Hepatocyte (in vitro differentiated cells): ENCODE results near the gene PDZD7. TPM values are rescaled to one million over a fixed set of nuclear protein-coding genes. Genes with fewer than 3 reads are reported as not detected.
A peak's percentile ranks its signal among the peaks of the same experiment; 100 is the strongest.

Experiments used
- DNase-seq: peaks from one replicate; pipeline ENCODE4 v3.0.0-alpha.2; 2016; ENCODE audit warnings: low spot score
- H2AFZ ChIP-seq: fragments of 200-600 bp; sonication (generic); 2 replicates; pipeline ENCODE4 v1.6.0; 2016; ENCODE audit warnings: antibody characterized with exemption, mild to moderate bottlenecking
- H3K27ac ChIP-seq: fragments of 200-600 bp; sonication (generic); 2 replicates; pipeline ENCODE4 v1.5.1; 2016; ENCODE audit warnings: mild to moderate bottlenecking
- H3K27me3 ChIP-seq: fragments of 200-600 bp; sonication (generic); 2 replicates; pipeline ENCODE4 v1.6.1; 2016
- H3K36me3 ChIP-seq: fragments of 200-600 bp; sonication (generic); replicated peaks from 2 replicates; pipeline ENCODE4 v1.5.1; 2016; ENCODE audit warnings: low read depth; ENCODE audit not compliant: insufficient read depth
- H3K4me1 ChIP-seq: fragments of 200-600 bp; sonication (generic); 2 replicates; pipeline ENCODE4 v1.5.1; 2016; ENCODE audit warnings: mild to moderate bottlenecking, moderate library complexity; ENCODE audit not compliant: insufficient read depth
- H3K4me2 ChIP-seq: fragments of 200-600 bp; sonication (generic); 2 replicates; pipeline ENCODE4 v1.6.0; 2016
- H3K4me3 ChIP-seq: fragments of 200-600 bp; sonication (generic); 2 replicates; pipeline ENCODE4 v1.5.1; 2016; ENCODE audit warnings: mild to moderate bottlenecking
- H3K79me2 ChIP-seq: fragments of 200-600 bp; sonication (generic); 2 replicates; pipeline ENCODE4 v1.6.0; 2017; ENCODE audit warnings: mild to moderate bottlenecking
- H3K9me2 ChIP-seq: fragments of 200-600 bp; sonication (generic); replicated peaks from 2 replicates; pipeline ENCODE4 v1.6.0; 2017; ENCODE audit warnings: mild to moderate bottlenecking; ENCODE audit not compliant: insufficient read depth
- H3K9me3 ChIP-seq: fragments of 200-600 bp; sonication (generic); 2 replicates; pipeline ENCODE4 v1.5.1; 2016; ENCODE audit warnings: low read depth, mild to moderate bottlenecking
- H4K20me1 ChIP-seq: fragments of 200-600 bp; sonication (generic); 2 replicates; pipeline ENCODE4 v1.6.0; 2016; ENCODE audit warnings: mild to moderate bottlenecking; ENCODE audit not compliant: insufficient read depth, poor library complexity, severe bottlenecking
- CTCF ChIP-seq: fragments of 200-600 bp; sonication (generic); IDR thresholded peaks from 2 replicates; pipeline ENCODE4 v1.5.1; 2016; ENCODE audit warnings: antibody characterized with exemption, mild to moderate bottlenecking; ENCODE audit not compliant: poor library complexity
- EZH2 ChIP-seq: fragments of 200-600 bp; sonication (generic); IDR thresholded peaks from 2 replicates; pipeline ENCODE4 v1.6.1; 2016; ENCODE audit warnings: antibody characterized with exemption, mild to moderate bottlenecking, borderline replicate concordance
- EZH2phosphoT487 ChIP-seq: fragments of 200-600 bp; sonication (generic); IDR thresholded peaks from one replicate; pipeline ENCODE4 v1.6.1; 2018; ENCODE audit warnings: antibody characterized with exemption, mild to moderate bottlenecking, low read depth, moderate library complexity; ENCODE audit not compliant: unreplicated experiment, severe bottlenecking
- WGBS: methylation state at CpG from one replicate; pipeline ENCODE4 v1.1.6; 2016; ENCODE audit warnings: low lambda C conversion rate; ENCODE audit errors: missing lambda C conversion rate; 5-methylcytosine and 5-hydroxymethylcytosine counted together
- polyA plus RNA-seq: library from polyadenylated mRNA; unstranded; fragments of >200 nt; fragmentation: Nextera tagmentation; extraction: Ambion mirVana; gene quantifications from 2 replicates; pipeline ENCODE4 v1.2.1, GENCODE V29; 2016
- total RNA-seq: library from RNA; depleted of rRNA; stranded (reverse); fragments of >200 nt; gene quantifications from 2 replicates; pipeline ENCODE4 v1.2.3, GENCODE V29; 2014

PDZD7 gene
- total and polyA plus RNA-seq, 2 experiments from 2014 or later = 6.0 to 8.4 TPM

DNA sequence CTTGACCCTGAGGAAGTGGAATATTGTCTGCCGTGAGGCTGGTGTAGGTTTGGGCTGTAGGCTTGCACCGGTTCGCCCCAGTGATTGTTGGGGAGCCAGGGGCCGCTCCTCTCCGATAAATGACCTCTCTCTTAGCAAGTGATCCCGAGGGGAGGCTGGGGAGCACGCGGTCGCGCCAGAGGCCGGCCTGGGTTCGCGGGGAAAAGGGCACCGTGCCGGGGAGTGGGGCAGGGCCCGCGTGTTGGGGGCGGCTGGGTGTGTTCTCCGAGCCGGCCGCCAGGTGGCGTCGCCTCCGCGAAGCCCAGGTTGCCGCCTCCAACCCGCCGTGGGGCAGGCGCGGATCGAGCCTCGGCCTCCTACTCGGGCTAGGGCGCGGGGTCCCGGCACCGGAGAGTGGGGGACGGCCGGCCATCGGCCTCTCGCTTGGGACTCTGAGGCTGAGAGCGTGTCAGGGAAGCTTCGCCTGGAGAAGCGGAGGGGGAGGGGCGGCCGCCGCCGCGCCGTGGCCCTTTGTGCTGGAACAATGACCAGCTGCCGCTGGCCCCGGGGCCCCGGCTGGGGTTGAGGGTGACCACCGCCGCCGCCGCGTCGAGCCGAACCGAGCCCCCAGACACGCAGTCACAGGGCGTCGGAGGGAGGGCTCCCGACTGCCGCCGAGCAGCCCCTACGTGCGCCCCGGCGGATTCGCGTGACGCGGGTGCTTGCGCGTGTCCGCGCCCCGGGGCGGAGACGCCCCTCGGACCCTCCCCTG lies 31.8 kb downstream of the PDZD7 start:
- Histone ChIP-seq H3K79me2 (peaks cover 44% of the 10 kb centered on the region), H3K9me2 (no peaks in the 10 kb centered on the region), H2AFZ (peak overlapping the region; percentile 52)

DNA sequence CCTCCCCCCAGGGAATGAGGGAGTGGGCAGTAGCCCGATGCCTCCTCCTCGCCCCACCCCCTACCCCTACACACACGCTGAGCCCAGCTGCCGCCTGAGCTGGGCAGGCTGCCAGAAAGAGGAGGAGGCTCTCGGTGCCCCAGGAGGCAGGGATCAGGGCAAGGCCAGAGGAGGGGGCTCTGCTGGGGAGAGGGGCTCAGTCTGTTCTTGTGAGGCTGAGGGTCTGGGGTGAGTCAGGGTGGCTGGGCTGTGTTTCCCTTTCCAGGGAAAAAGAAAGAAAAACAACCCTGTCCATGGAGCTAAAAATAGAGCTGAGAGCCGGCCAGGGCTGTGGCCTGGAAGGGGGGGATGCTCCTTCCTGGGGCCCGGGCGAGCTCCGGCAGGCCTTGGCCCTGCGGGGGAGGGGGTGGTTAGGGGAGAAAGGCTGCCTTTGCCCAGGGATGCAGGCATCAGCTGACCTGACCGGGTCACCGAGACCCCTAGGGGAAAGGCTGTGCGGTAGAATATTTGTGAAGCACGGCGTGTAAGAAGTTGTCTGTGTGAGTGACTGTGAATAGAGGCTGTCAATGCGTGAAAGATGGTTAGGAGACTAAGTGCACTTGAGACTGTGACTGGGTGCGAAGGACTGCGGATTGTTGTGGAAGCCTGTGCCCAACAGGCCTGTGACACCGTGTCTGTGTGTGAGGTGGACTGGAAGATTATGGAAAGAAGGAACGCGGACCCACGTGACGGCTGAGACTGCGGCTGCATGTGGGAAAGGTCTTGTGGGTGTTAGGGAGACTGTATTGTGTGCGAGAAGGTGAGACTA lies 32.5 kb downstream of the PDZD7 start:
- Histone ChIP-seq H3K27me3 (no peaks in the 10 kb centered on the region), H3K4me3 (peak overlapping the region; percentile 92), H3K4me2 (peak overlapping the region; percentile 95), H3K4me1 (peaks cover 35% of the 10 kb centered on the region), H3K36me3 (no peaks in the 10 kb centered on the region), H3K9me2 (no peaks in the 10 kb centered on the region), H4K20me1 (peaks cover 10% of the 10 kb centered on the region), H3K27ac (peak overlapping the region; percentile 99), H3K9me3 (no peaks in the 10 kb centered on the region), H2AFZ (peak overlapping the region; percentile 80), H3K79me2 (peaks cover 36% of the 10 kb centered on the region)
- TF ChIP-seq EZH2phosphoT487 = no peak
- TF ChIP-seq EZH2 = no peak
- no peak for TF ChIP-seq CTCF
- peak; percentile 93 for DNase-seq
- 5% methylated on average over 24 of the region's 25 CpGs for WGBS

More for the DNA sequence above, 31.8 kb downstream of the PDZD7 start:
- peak; percentile 93 for DNase-seq
- no peaks in the 10 kb centered on the region for H3K27me3 ChIP-seq
- peak overlapping the region; percentile 92 for H3K4me3 ChIP-seq
- 5% methylated on average over 34 of the region's 83 CpGs for WGBS
- H3K9me3 ChIP-seq = no peaks in the 10 kb centered on the region
- peaks cover 10% of the 10 kb centered on the region for H4K20me1 ChIP-seq
- peak overlapping the region; percentile 95 for H3K4me2 ChIP-seq
- TF ChIP-seq CTCF = peak; percentile 87
- TF ChIP-seq EZH2 = no peak
- TF ChIP-seq EZH2phosphoT487 = no peak
- peak overlapping the region; percentile 99 for H3K27ac ChIP-seq
- H3K4me1 ChIP-seq = peaks cover 35% of the 10 kb centered on the region
- no peaks in the 10 kb centered on the region for H3K36me3 ChIP-seq

GRCh38 chr10:100997360-100998182 lies 33.4 kb downstream of the PDZD7 start:
- peak; percentile 91 for DNase-seq
- H3K27ac ChIP-seq = peak overlapping the region; percentile 99
- H3K79me2 ChIP-seq = peaks cover 28% of the 10 kb centered on the region
- no peaks in the 10 kb centered on the region for H3K9me3 ChIP-seq
- H3K9me2 ChIP-seq = no peaks in the 10 kb centered on the region
- H3K4me1 ChIP-seq = peaks cover 35% of the 10 kb centered on the region
- no peaks in the 10 kb centered on the region for H3K36me3 ChIP-seq
- no peaks in the 10 kb centered on the region for H3K27me3 ChIP-seq
- no peak for TF ChIP-seq EZH2phosphoT487
- TF ChIP-seq EZH2 = no peak
- TF ChIP-seq CTCF = peak; percentile 88
- H2AFZ ChIP-seq = peak overlapping the region; percentile 80
- WGBS = 0% methylated on average over 44 of the region's 66 CpGs
- H4K20me1 ChIP-seq = peaks cover 10% of the 10 kb centered on the region
- H3K4me3 ChIP-seq = peak overlapping the region; percentile 92
- peak overlapping the region; percentile 95 for H3K4me2 ChIP-seq
